HCT116 (cell line): Measurements from ENCODE around the gene EFCAB12. TPM values are rescaled to one million over a fixed set of nuclear protein-coding genes. Genes with fewer than 3 reads are reported as not detected.

Experiments
- ATAC-seq: fragments of 200-7000 bp; cut with Tn5 transposase; 2 replicates; pipeline ENCODE4 v1.9.1; 2020; ENCODE audit warnings: mild to moderate bottlenecking, moderate library complexity
- BruUV-seq: library from RNA; stranded (reverse); fragments of 400-500 nt; replicated peaks from 2 replicates; lab custom pipeline; 2021; lab: Mats Ljungman, UMichigan
- CTCF ChIA-PET: fragments of 300-600 bp; sonication (Branson Sonifier 250); formaldehyde crosslinking; loops from one replicate; lab custom pipeline; 2021; ENCODE audit warnings: antibody characterized with exemption; lab: Charles Lee
- POLR2A ChIA-PET: fragments of 300-600, 350-600 bp; sonication (Branson Sonifier 250); formaldehyde crosslinking; loops from one replicate; lab custom pipeline; 2021; ENCODE audit warnings: antibody characterized with exemption; lab: Charles Lee
- RAD21 ChIA-PET, 2 experiments: fragments of 300-600 bp; sonication (Branson Sonifier 250); formaldehyde crosslinking; loops; one replicate each; lab custom pipeline; 2023; ENCODE audit warnings: low total read pairs in 2 of 2; ENCODE audit not compliant: uncharacterized antibody in 2 of 2, unreplicated experiment in 2 of 2, low non-redundant PET in 1 of 2; lab: Charles Lee
- DNase-seq: peaks from one replicate; pipeline ENCODE4 v3.0.0-alpha.2; 2010; ENCODE audit warnings: low read depth, low spot score
- H2AFZ ChIP-seq: fragments of 200-600 bp; shearing (Covaris generic), sonication (generic); 2 replicates; pipeline ENCODE4 v1.6.1; 2017; ENCODE audit warnings: low read depth, mixed run types, mixed read lengths, antibody characterized with exemption, low read length; ENCODE audit not compliant: poor library complexity, severe bottlenecking
- H3K27ac ChIP-seq: 2 replicates; pipeline ENCODE4 v1.5.1; 2012; ENCODE audit warnings: low read depth, low read length
- H3K27me3 ChIP-seq: fragments of 200-600 bp; sonication (generic); 2 replicates; pipeline ENCODE4 v1.6.1; 2016; ENCODE audit warnings: mixed run types, low read length, mixed read lengths; ENCODE audit not compliant: insufficient read depth
- H3K36me3 ChIP-seq, 2 experiments: fragments of 200-500 bp in 1 of 2; fragments of 200-600 bp in 1 of 2; sonication (Bioruptor generic) in 1 of 2; sonication (generic) in 1 of 2; 2 replicates each; pipeline versions ENCODE4 v1.5.1 to v1.6.1; 2014 to 2016; ENCODE audit warnings: low read length in 2 of 2, inconsistent platforms in 1 of 2, mixed read lengths in 1 of 2, mixed run types in 1 of 2; ENCODE audit not compliant: insufficient read depth in 2 of 2, control insufficient read depth in 1 of 2
- H3K4me1 ChIP-seq, 2 experiments: fragments of 200-600 bp in 1 of 2; sonication (generic) in 1 of 2; 2 replicates each; pipeline versions ENCODE4 v1.5.1 to v1.6.1; 2012 to 2017; ENCODE audit warnings: low read length in 2 of 2, inconsistent platforms in 1 of 2, mild to moderate bottlenecking in 1 of 2, mixed read lengths in 1 of 2, mixed run types in 1 of 2, moderate library complexity in 1 of 2; ENCODE audit not compliant: insufficient read depth in 2 of 2, control insufficient read depth in 1 of 2
- H3K4me2 ChIP-seq: fragments of 200-600 bp; sonication (generic); 2 replicates; pipeline ENCODE4 v1.6.1; 2017; ENCODE audit warnings: mixed run types, low read length, mixed read lengths
- H3K4me3 ChIP-seq, 2 experiments: fragments of 200-600 bp in 1 of 2; sonication (generic) in 1 of 2; replicated peaks in 1 of 2; 2 replicates each; pipeline ENCODE4 v1.5.1; 2011 to 2016; ENCODE audit warnings: low read length in 2 of 2, control low read depth in 1 of 2, low read depth in 1 of 2, mild to moderate bottlenecking in 1 of 2, mixed read lengths in 1 of 2, mixed run types in 1 of 2
- H3K79me2 ChIP-seq: fragments of 200-600 bp; sonication (generic); 2 replicates; pipeline ENCODE4 v1.6.1; 2017; ENCODE audit warnings: mild to moderate bottlenecking, mixed run types, low read length, moderate library complexity, mixed read lengths; ENCODE audit not compliant: insufficient read depth
- H3K9ac ChIP-seq: fragments of 200-600 bp; sonication (generic); 2 replicates; pipeline ENCODE4 v1.6.1; 2016; ENCODE audit warnings: low read length, mixed read lengths
- H3K9me2 ChIP-seq: fragments of 200-600 bp; sonication (generic), shearing (Covaris generic); 2 replicates; pipeline ENCODE4 v1.6.1; 2017; ENCODE audit warnings: mixed run types, mild to moderate bottlenecking, moderate library complexity; ENCODE audit not compliant: insufficient read depth
- H3K9me3 ChIP-seq, 2 experiments: fragments of 200-500 bp in 1 of 2; fragments of 200-600 bp in 1 of 2; sonication (Bioruptor generic) in 1 of 2; sonication (generic) in 1 of 2; 2 replicates each; pipeline ENCODE4 v1.6.1; 2014 to 2017; ENCODE audit warnings: low read length in 2 of 2, mixed read lengths in 2 of 2, inconsistent platforms in 1 of 2, low read depth in 1 of 2, mild to moderate bottlenecking in 1 of 2, mixed run types in 1 of 2, moderate library complexity in 1 of 2; ENCODE audit not compliant: control insufficient read depth in 1 of 2, insufficient read depth in 1 of 2
- H4K20me1 ChIP-seq: fragments of 200-600 bp; sonication (generic), shearing (Covaris generic); 2 replicates; pipeline ENCODE4 v1.6.1; 2017; ENCODE audit warnings: mixed run types, mild to moderate bottlenecking, moderate library complexity; ENCODE audit not compliant: insufficient read depth
- ATF3 ChIP-seq: IDR thresholded peaks from 2 replicates; pipeline ENCODE4 v1.6.1; 2012
- CBX3 ChIP-seq: IDR thresholded peaks from 2 replicates; pipeline ENCODE4 v1.6.1; 2012; ENCODE audit warnings: low read depth
- CEBPB ChIP-seq: IDR thresholded peaks from 2 replicates; pipeline ENCODE4 v1.6.1; 2012; ENCODE audit warnings: low read depth
- CTCF ChIP-seq, 3 experiments: fragments of 200-600 bp in 1 of 3; sonication (generic) in 1 of 3; IDR thresholded peaks in 2 of 3; conservative IDR thresholded peaks in 1 of 3; 2 replicates each; pipeline ENCODE4 v1.5.1; 2012 to 2017; ENCODE audit warnings: low read depth in 2 of 3, low read length in 2 of 3, antibody characterized with exemption in 1 of 3, borderline replicate concordance in 1 of 3, control low read depth in 1 of 3, mild to moderate bottlenecking in 1 of 3, mixed read lengths in 1 of 3, mixed run types in 1 of 3, moderate library complexity in 1 of 3; ENCODE audit not compliant: insufficient read depth in 1 of 3
- ELF1 ChIP-seq: IDR thresholded peaks from 2 replicates; pipeline ENCODE4 v1.6.1; 2012; ENCODE audit warnings: low read depth, borderline replicate concordance
- EZH2phosphoT487 ChIP-seq: fragments of 200-600 bp; IDR thresholded peaks from 2 replicates; pipeline ENCODE4 v1.6.1; 2018; ENCODE audit warnings: antibody characterized with exemption, borderline replicate concordance
- FOSL1 ChIP-seq: IDR thresholded peaks from 2 replicates; pipeline ENCODE4 v1.6.1; 2012; ENCODE audit warnings: low read depth
- JUND ChIP-seq: IDR thresholded peaks from 2 replicates; pipeline ENCODE4 v1.6.1; 2012
- MAX ChIP-seq: IDR thresholded peaks from 2 replicates; pipeline ENCODE4 v1.6.1; 2012
- POLR2AphosphoS5 ChIP-seq: IDR thresholded peaks from 2 replicates; pipeline ENCODE4 v1.6.1; 2011; ENCODE audit warnings: mild to moderate bottlenecking, low read depth, low read length, moderate library complexity
- RAD21 ChIP-seq: IDR thresholded peaks from 2 replicates; pipeline ENCODE4 v1.6.1; 2012; ENCODE audit warnings: low read depth, mild to moderate bottlenecking
- REST ChIP-seq: IDR thresholded peaks from 2 replicates; pipeline ENCODE4 v1.6.1; 2012; ENCODE audit warnings: low read depth
- SIN3A ChIP-seq: IDR thresholded peaks from 2 replicates; pipeline ENCODE4 v1.6.1; 2012; ENCODE audit warnings: low read depth
- SP1 ChIP-seq: IDR thresholded peaks from 2 replicates; pipeline ENCODE4 v1.6.1; 2012; ENCODE audit warnings: low read depth
- YY1 ChIP-seq: IDR thresholded peaks from 2 replicates; pipeline ENCODE4 v1.6.1; 2011; ENCODE audit warnings: low read length, low read depth, moderate library complexity, mild to moderate bottlenecking; ENCODE audit not compliant: insufficient replicate concordance; ENCODE audit errors: extremely low read depth
- ZFX ChIP-seq: fragments of 450-650 bp; IDR thresholded peaks from 2 replicates; pipeline ENCODE4 v1.6.1; 2017
- intact Hi-C: fragments of 100-400 bp; cut with micrococcal nuclease; formaldehyde crosslinking; loops from 2 replicates; pipeline ENCODE4 v1.10.0; 2022
- total RNA-seq: library from RNA; stranded (reverse); gene quantifications from one replicate; pipeline ENCODE4 v1.2.1, GENCODE V29; 2021; ENCODE audit not compliant: unreplicated experiment

EFCAB12 gene
- total RNA-seq, 1 experiment from 2014 or later = 0.42 TPM

GRCh38 chr3:129469026-129469425 is 40.6 kb upstream of the EFCAB12 start (continued):
- TF ChIP-seq ELF1 (no peak), ATF3 (no peak), SIN3A (no peak), FOSL1 (no peak)
- TF ChIP-seq, all 23 proteins: peak for 0

- no TSS peak for BruUV-seq
- no peaks in the 10 kb centered on the region for H3K27me3 ChIP-seq
- H3K79me2 ChIP-seq = no peaks in the 10 kb centered on the region
- no peak overlapping the region for H3K27ac ChIP-seq
- no peaks in the 10 kb centered on the region for H4K20me1 ChIP-seq
- POLR2A ChIA-PET = no interaction called here
- intact Hi-C loops = no loop called here
- ATAC-seq = no peak
- no peak for TF ChIP-seq CTCF (IDR thresholded peaks at IDR 0.05 in 2 of 3, conservative IDR thresholded peaks at IDR 0.05 in 1 of 3; ENCODE audit: borderline replicate concordance in 1 of 3, insufficient read depth in 1 of 3, low read depth in 2 of 3, low read length in 2 of 3)
- no peak for TF ChIP-seq ZFX
- TF ChIP-seq YY1 = no peak
- TF ChIP-seq CBX3 = no peak
- no peak for TF ChIP-seq SP1
- TF ChIP-seq MAX = no peak
- TF ChIP-seq CEBPB = no peak
- no peak for TF ChIP-seq POLR2AphosphoS5
- TF ChIP-seq JUND = no peak
- TF ChIP-seq REST = no peak
- TF ChIP-seq EZH2phosphoT487 = no peak
- no peak for TF ChIP-seq RAD21
- no peaks in the 10 kb centered on the region for H3K9me3 ChIP-seq
- H3K4me3 ChIP-seq = no peak overlapping the region
- H2AFZ ChIP-seq = no peak overlapping the region
- 0 out of 4 replicates have a peak, but pooled peaks cover 2 to 11% of the 10 kb centered on the region in 2 experiments for H3K36me3 ChIP-seq
- CTCF ChIA-PET = no interaction called here
- H3K4me1 ChIP-seq = no peaks in the 10 kb centered on the region
- DNase-seq = no peak
- H3K9me2 ChIP-seq = no peaks in the 10 kb centered on the region
- no peak overlapping the region for H3K4me2 ChIP-seq
- H3K9ac ChIP-seq = no peak overlapping the region
- RAD21 ChIA-PET = no interaction called here
These were observed 39.5 kb upstream of the EFCAB12 start for GRCh38 chr3:129467932-129468331.
